ENCODE data around the gene ATXN10.

Gene ATXN10

GRCh38 chr22:45702981-45703380, 31.3 kb downstream of the ATXN10 start:
- Histone ChIP-seq H3K27me3 (ENCODE audit: control insufficient read depth, low read length) (no peaks in the 10 kb centered on the region), H3K27ac (ENCODE audit: low read depth, low read length) (no peak overlapping the region), H3K36me3 (ENCODE audit: control insufficient read depth, low read length) (peaks cover 92% of the 10 kb centered on the region), H3K4me3 (ENCODE audit: low read length) (no peak overlapping the region), H3F3A (ENCODE audit: control insufficient read depth, insufficient read depth) (no peaks in the 10 kb centered on the region), H3K9me3 (ENCODE audit: control insufficient read depth, insufficient read depth, low read length) (no peaks in the 10 kb centered on the region), H3K4me2 (ENCODE audit: low read length) (no peak overlapping the region), H4K20me1 (ENCODE audit: control insufficient read depth, insufficient read depth, low read depth, low read length) (no peaks in the 10 kb centered on the region; the same call in 1 of the 2 replicates), H3K79me2 (ENCODE audit: control insufficient read depth, low read length) (peaks cover 56% of the 10 kb centered on the region), H3K9me2 (replicated peaks; ENCODE audit: control insufficient read depth, low read length) (no peaks in the 10 kb centered on the region), H3K4me1 (ENCODE audit: control insufficient read depth, low read length) (peaks cover 12% of the 10 kb centered on the region; the same call in 1 of the 2 replicates)
- TF ChIP-seq CTCF (IDR thresholded peaks at IDR 0.05; ENCODE audit: low read depth, low read length, poor library complexity, severe bottlenecking) (no peak), EZH2phosphoT487 (IDR thresholded peaks at IDR 0.05; ENCODE audit: borderline replicate concordance, low read length) (no peak)

- H3K27me3 ChIP-seq (ENCODE audit: control insufficient read depth, low read length): no peaks in the 10 kb centered on the region
- H3K36me3 ChIP-seq (ENCODE audit: control insufficient read depth, low read length): peaks cover 92% of the 10 kb centered on the region
- no peaks in the 10 kb centered on the region for H3K9me3 ChIP-seq (ENCODE audit: control insufficient read depth, insufficient read depth, low read length)
- H4K20me1 ChIP-seq (ENCODE audit: control insufficient read depth, insufficient read depth, low read depth, low read length): no peaks in the 10 kb centered on the region; the same call in 1 of the 2 replicates
- H3K27ac ChIP-seq (ENCODE audit: low read depth, low read length): no peak overlapping the region
- TF ChIP-seq CTCF (IDR thresholded peaks at IDR 0.05; ENCODE audit: low read depth, low read length, poor library complexity, severe bottlenecking) (no peak), EZH2phosphoT487 (IDR thresholded peaks at IDR 0.05; ENCODE audit: borderline replicate concordance, low read length) (no peak)
- H3K4me1 ChIP-seq (ENCODE audit: control insufficient read depth, low read length): peaks cover 9% of the 10 kb centered on the region; the same call in 1 of the 2 replicates
- H3K4me2 ChIP-seq (ENCODE audit: low read length): no peak overlapping the region
- H3K4me3 ChIP-seq (ENCODE audit: low read length): no peak overlapping the region
- peaks cover 52% of the 10 kb centered on the region for H3K79me2 ChIP-seq (ENCODE audit: control insufficient read depth, low read length)
- H3K9me2 ChIP-seq (replicated peaks; ENCODE audit: control insufficient read depth, low read length): no peaks in the 10 kb centered on the region
- no peaks in the 10 kb centered on the region for H3F3A ChIP-seq (ENCODE audit: control insufficient read depth, insufficient read depth)
Observed at GRCh38 chr22:45703758-45704157, 32.1 kb downstream of the ATXN10 start.

GRCh38 chr22:45704648-45705047, 33.0 kb downstream of the ATXN10 start:
- H3K9me3 ChIP-seq (ENCODE audit: control insufficient read depth, insufficient read depth, low read length): no peaks in the 10 kb centered on the region
- no peaks in the 10 kb centered on the region for H3K9me2 ChIP-seq (replicated peaks; ENCODE audit: control insufficient read depth, low read length)
- H3K27ac ChIP-seq (ENCODE audit: low read depth, low read length): no peak overlapping the region
- H3K79me2 ChIP-seq (ENCODE audit: control insufficient read depth, low read length): peaks cover 55% of the 10 kb centered on the region
- TF ChIP-seq CTCF (IDR thresholded peaks at IDR 0.05; ENCODE audit: low read depth, low read length, poor library complexity, severe bottlenecking): no peak
- no peak for TF ChIP-seq EZH2phosphoT487 (IDR thresholded peaks at IDR 0.05; ENCODE audit: borderline replicate concordance, low read length)
- H3K36me3 ChIP-seq (ENCODE audit: control insufficient read depth, low read length): peaks cover 93% of the 10 kb centered on the region
- H3K4me3 ChIP-seq (ENCODE audit: low read length): no peak overlapping the region
- no peak overlapping the region for H3K4me2 ChIP-seq (ENCODE audit: low read length)
- no peaks in the 10 kb centered on the region for H3K27me3 ChIP-seq (ENCODE audit: control insufficient read depth, low read length)
- H4K20me1 ChIP-seq (ENCODE audit: control insufficient read depth, insufficient read depth, low read depth, low read length): no peaks in the 10 kb centered on the region; the same call in 1 of the 2 replicates
- peaks cover 9% of the 10 kb centered on the region; the same call in 1 of the 2 replicates for H3K4me1 ChIP-seq (ENCODE audit: control insufficient read depth, low read length)
- H3F3A ChIP-seq (ENCODE audit: control insufficient read depth, insufficient read depth): no peaks in the 10 kb centered on the region

Measured in DOHH2 (cell line).